Peyer's patch (tissue), 4 donors: ENCODE results near the gene GHRL.
"Not testable (repeated sequence)": the region's sequence is repeated elsewhere in the genome, so short reads cannot be mapped to it uniquely, and the experiment has no call there.

ENCODE experiments used
- POLR2A ChIP-seq, 2 donors: fragments of 450-650 bp; IDR thresholded peaks; one replicate each; pipeline ENCODE4 v1.5.1; 2017; ENCODE audit warnings: antibody characterized with exemption in 2 of 2, mild to moderate bottlenecking in 2 of 2, moderate library complexity in 2 of 2
- TF ChIP-seq, protein P1 (sequence below), 6 experiments: fragments of 450-650 bp in 4 of 6; fragments of 200-600 bp in 2 of 6; sonication (generic) in 1 of 6; IDR thresholded peaks; one replicate each; pipeline ENCODE4 v1.5.1; 2017 to 2019; ENCODE audit warnings: antibody characterized with exemption in 6 of 6, mild to moderate bottlenecking in 3 of 6, moderate library complexity in 1 of 6

DNA sequence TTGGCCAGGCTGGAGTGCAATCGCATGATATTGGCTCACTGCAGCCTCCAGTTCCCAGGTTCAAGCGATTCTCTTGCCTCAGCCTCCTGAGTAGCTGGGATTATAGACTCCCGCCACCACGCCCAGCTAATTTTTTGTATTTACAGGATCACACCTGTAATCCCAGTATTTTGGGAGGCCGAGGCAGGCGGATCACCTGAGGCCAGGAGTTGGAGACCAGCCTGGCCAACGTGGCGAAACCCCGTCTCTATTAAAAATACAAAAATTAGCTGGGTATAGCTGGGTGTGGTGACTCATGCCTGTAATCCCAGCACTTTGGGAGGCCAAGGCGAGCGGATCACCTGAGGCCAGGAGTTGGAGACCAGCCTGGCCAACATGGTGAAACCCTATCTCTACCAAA is 20.3 kb downstream of the GHRL start:
- TF ChIP-seq POLR2A (IDR thresholded peaks at IDR 0.05) = not testable (repeated sequence)
- TF ChIP-seq, protein P1, sequence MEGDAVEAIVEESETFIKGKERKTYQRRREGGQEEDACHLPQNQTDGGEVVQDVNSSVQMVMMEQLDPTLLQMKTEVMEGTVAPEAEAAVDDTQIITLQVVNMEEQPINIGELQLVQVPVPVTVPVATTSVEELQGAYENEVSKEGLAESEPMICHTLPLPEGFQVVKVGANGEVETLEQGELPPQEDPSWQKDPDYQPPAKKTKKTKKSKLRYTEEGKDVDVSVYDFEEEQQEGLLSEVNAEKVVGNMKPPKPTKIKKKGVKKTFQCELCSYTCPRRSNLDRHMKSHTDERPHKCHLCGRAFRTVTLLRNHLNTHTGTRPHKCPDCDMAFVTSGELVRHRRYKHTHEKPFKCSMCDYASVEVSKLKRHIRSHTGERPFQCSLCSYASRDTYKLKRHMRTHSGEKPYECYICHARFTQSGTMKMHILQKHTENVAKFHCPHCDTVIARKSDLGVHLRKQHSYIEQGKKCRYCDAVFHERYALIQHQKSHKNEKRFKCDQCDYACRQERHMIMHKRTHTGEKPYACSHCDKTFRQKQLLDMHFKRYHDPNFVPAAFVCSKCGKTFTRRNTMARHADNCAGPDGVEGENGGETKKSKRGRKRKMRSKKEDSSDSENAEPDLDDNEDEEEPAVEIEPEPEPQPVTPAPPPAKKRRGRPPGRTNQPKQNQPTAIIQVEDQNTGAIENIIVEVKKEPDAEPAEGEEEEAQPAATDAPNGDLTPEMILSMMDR (IDR thresholded peaks at IDR 0.05) = not testable (repeated sequence)
